SK-N-SH (cell line): Measurements from ENCODE around the gene DECR2. TPM values are rescaled to one million over a fixed set of nuclear protein-coding genes. Genes with fewer than 3 reads are reported as not detected.

ENCODE experiments used
- CTCF ChIA-PET: fragments of 300-600, 350-600 bp; formaldehyde crosslinking; extraction: SDS; loops from one replicate; lab custom pipeline; 2021; lab: Yijun Ruan, JAX
- POLR2A ChIA-PET: fragments of 350-600 bp; sonication (Branson Sonifier 250); formaldehyde crosslinking; extraction: SDS; loops from one replicate; lab custom pipeline; 2020; ENCODE audit warnings: antibody characterized with exemption, inconsistent platforms; lab: Yijun Ruan, JAX
- DNase-seq: peaks from one replicate; pipeline ENCODE4 v3.0.0; 2012
- H2AFZ ChIP-seq: fragments of 200-600 bp; sonication (generic); 2 replicates; pipeline ENCODE4 v1.8.1; 2016; ENCODE audit warnings: antibody characterized with exemption, mild to moderate bottlenecking, low read depth
- H3F3A ChIP-seq: fragments of 200-600 bp; sonication (generic); replicated peaks from 2 replicates; pipeline ENCODE3; 2016; ENCODE audit warnings: antibody characterized with exemption, mild to moderate bottlenecking; ENCODE audit not compliant: insufficient read depth
- H3K27ac ChIP-seq, 2 experiments: fragments of 200-500 bp in 1 of 2; fragments of 200-600 bp in 1 of 2; sonication (Bioruptor generic) in 1 of 2; sonication (generic), shearing (Covaris generic) in 1 of 2; 2 replicates each; pipeline versions ENCODE4 v1.5.1 to v1.6.1; 2014 to 2016; ENCODE audit warnings: low read depth in 2 of 2, inconsistent platforms in 1 of 2, low read length in 1 of 2, mild to moderate bottlenecking in 1 of 2, mixed read lengths in 1 of 2
- H3K27me3 ChIP-seq: fragments of 200-600 bp; sonication (generic), shearing (Covaris generic); 2 replicates; pipeline ENCODE4 v1.6.1; 2016; ENCODE audit warnings: mixed run types; ENCODE audit not compliant: insufficient read depth
- H3K36me3 ChIP-seq, 2 experiments: fragments of 200-500 bp in 1 of 2; fragments of 200-600 bp in 1 of 2; sonication (Bioruptor generic) in 1 of 2; sonication (generic) in 1 of 2; replicated peaks in 1 of 2; 2 replicates each; pipeline versions ENCODE3 to v1.5.1; 2014 to 2016; ENCODE audit warnings: low read length in 1 of 2, mild to moderate bottlenecking in 1 of 2; ENCODE audit not compliant: insufficient read depth in 2 of 2, control insufficient read depth in 1 of 2
- H3K4me1 ChIP-seq, 2 experiments: fragments of 200-500 bp in 1 of 2; fragments of 200-600 bp in 1 of 2; sonication (Bioruptor generic) in 1 of 2; sonication (generic), shearing (Covaris generic) in 1 of 2; 2 replicates each; pipeline versions ENCODE4 v1.5.1 to v1.6.1; 2014 to 2016; ENCODE audit warnings: low read depth in 1 of 2, low read length in 1 of 2, mixed run types in 1 of 2; ENCODE audit not compliant: insufficient read depth in 2 of 2, control insufficient read depth in 1 of 2
- H3K4me2 ChIP-seq: fragments of 200-600 bp; sonication (generic), shearing (Covaris generic); 2 replicates; pipeline ENCODE4 v1.6.1; 2017; ENCODE audit warnings: mixed run types
- H3K4me3 ChIP-seq, 2 experiments: fragments of 200-500 bp in 1 of 2; fragments of 200-600 bp in 1 of 2; sonication (Bioruptor generic) in 1 of 2; sonication (generic), shearing (Covaris generic) in 1 of 2; 2 replicates each; pipeline versions ENCODE4 v1.5.1 to v1.8.1; 2014 to 2016; ENCODE audit warnings: low read depth in 2 of 2, inconsistent platforms in 1 of 2, low read length in 1 of 2, mild to moderate bottlenecking in 1 of 2, mixed read lengths in 1 of 2, moderate library complexity in 1 of 2
- H3K79me2 ChIP-seq: fragments of 200-600 bp; sonication (generic); 2 replicates; pipeline ENCODE4 v1.8.1; 2017; ENCODE audit warnings: mild to moderate bottlenecking; ENCODE audit not compliant: insufficient read depth
- H3K9ac ChIP-seq: fragments of 200-600 bp; sonication (generic); 2 replicates; pipeline ENCODE4 v1.6.1; 2017; ENCODE audit warnings: mixed run types
- H3K9me2 ChIP-seq: fragments of 200-600 bp; sonication (generic); 2 replicates; pipeline ENCODE4 v1.6.1; 2017; ENCODE audit warnings: mixed run types
- H3K9me3 ChIP-seq: fragments of 200-600 bp; sonication (generic); 2 replicates; pipeline ENCODE4 v1.6.1; 2017; ENCODE audit warnings: mixed run types, mild to moderate bottlenecking, moderate library complexity
- H4K20me1 ChIP-seq: fragments of 200-600 bp; sonication (generic); 2 replicates; pipeline ENCODE4 v1.6.1; 2017; ENCODE audit warnings: mild to moderate bottlenecking, mixed run types; ENCODE audit not compliant: insufficient read depth
- CHD2 ChIP-seq: fragments of 150-350 bp; IDR thresholded peaks from 2 replicates; pipeline ENCODE4 v1.6.1; 2018; ENCODE audit warnings: low read length; ENCODE audit not compliant: partially characterized antibody
- CTCF ChIP-seq: fragments of 200-600 bp; sonication (generic); IDR thresholded peaks from 2 replicates; pipeline ENCODE4 v1.6.1; 2017; ENCODE audit warnings: antibody characterized with exemption, mild to moderate bottlenecking, moderate library complexity
- EZH2phosphoT487 ChIP-seq: fragments of 200-600 bp; sonication (generic); IDR thresholded peaks from 2 replicates; pipeline ENCODE4 v1.6.1; 2017; ENCODE audit warnings: low read depth, mixed run types, mild to moderate bottlenecking, antibody characterized with exemption, moderate library complexity, borderline replicate concordance
- FOXJ3 ChIP-seq: sonication (generic); formaldehyde crosslinking; IDR thresholded peaks from 2 replicates; pipeline ENCODE4 v1.5.1; 2020; ENCODE audit warnings: mild to moderate bottlenecking, missing genetic modification reagents
- NFIC ChIP-seq: IDR thresholded peaks from 2 replicates; pipeline ENCODE4 v1.4.0; 2012; ENCODE audit warnings: borderline replicate concordance
- RCOR1 ChIP-seq: fragments of 150-350 bp; IDR thresholded peaks from 2 replicates; pipeline ENCODE4 v1.6.1; 2017; ENCODE audit warnings: antibody characterized with exemption, low read length
- REST ChIP-seq: IDR thresholded peaks from 2 replicates; pipeline ENCODE4 v1.6.1; 2012; ENCODE audit warnings: mild to moderate bottlenecking, low read depth, low read length, moderate library complexity
- SMC3 ChIP-seq: IDR thresholded peaks from 2 replicates; pipeline ENCODE4 v1.6.1; 2012; ENCODE audit warnings: low read depth, low read length, improper control_type of control experiment
- TAF1 ChIP-seq: IDR thresholded peaks from 2 replicates; pipeline ENCODE4 v1.6.1; 2012; ENCODE audit warnings: low read depth, mild to moderate bottlenecking, low read length, moderate library complexity, borderline replicate concordance
- TEAD4 ChIP-seq: IDR thresholded peaks from 2 replicates; pipeline ENCODE4 v1.4.0; 2012; ENCODE audit warnings: mild to moderate bottlenecking, borderline replicate concordance; ENCODE audit not compliant: insufficient read depth
- WGBS: methylation state at CpG from one replicate; pipeline ENCODE4 v1.1.6; 2017; ENCODE audit warnings: low lambda C conversion rate; 5-methylcytosine and 5-hydroxymethylcytosine counted together
- polyA plus RNA-seq, 3 experiments: library from polyadenylated mRNA; depleted of rRNA; stranded (reverse); fragments of >200 nt; gene quantifications; 2 replicates each; pipeline ENCODE4 v1.2.3, GENCODE V29; 2012
- TF ChIP-seq, protein P1 (sequence below): IDR thresholded peaks from 2 replicates; pipeline ENCODE4; 2012
- TF ChIP-seq, protein P2 (sequence below): IDR thresholded peaks from 2 replicates; pipeline ENCODE4 v1.4.0; 2012; ENCODE audit warnings: low read depth, borderline replicate concordance

Gene DECR2
- polyA plus RNA-seq, 1 of the 3 experiments (the other 2 are of a cell fraction): 53.0 TPM

- 80% methylated on average over 19 of the region's 30 CpGs for WGBS
- Histone ChIP-seq H4K20me1 (no peaks in the 10 kb centered on the region), H3K9ac (no peak overlapping the region), H3K9me2 (no peaks in the 10 kb centered on the region), H2AFZ (no peak overlapping the region), H3K27ac (no peak overlapping the region), H3K4me3 (no peak overlapping the region), H3K4me2 (no peak overlapping the region), H3K4me1 (peaks cover 0 to 18% of the 10 kb centered on the region in 2 experiments; a peak in 1 of 4 replicates), H3F3A (peaks cover 5% of the 10 kb centered on the region), H3K27me3 (no peaks in the 10 kb centered on the region), H3K9me3 (no peaks in the 10 kb centered on the region), H3K36me3 (no peaks in the 10 kb centered on the region), H3K79me2 (no peaks in the 10 kb centered on the region)
- POLR2A ChIA-PET: interaction anchor here (1.0 kb wide), 1 partner anchor 8 kb away, joined by 3 read pairs; the partner anchor contains the start of gene AXIN1
- CTCF ChIA-PET: interaction anchor here (0.7 to 4.8 kb wide), 31 partner anchors 9 to 297 kb away, joined by 3 to 74 read pairs (median 7); partner anchors contain the start of genes ARHGDIG, AXIN1, FAM234A and HBM
- TF ChIP-seq, protein P1, sequence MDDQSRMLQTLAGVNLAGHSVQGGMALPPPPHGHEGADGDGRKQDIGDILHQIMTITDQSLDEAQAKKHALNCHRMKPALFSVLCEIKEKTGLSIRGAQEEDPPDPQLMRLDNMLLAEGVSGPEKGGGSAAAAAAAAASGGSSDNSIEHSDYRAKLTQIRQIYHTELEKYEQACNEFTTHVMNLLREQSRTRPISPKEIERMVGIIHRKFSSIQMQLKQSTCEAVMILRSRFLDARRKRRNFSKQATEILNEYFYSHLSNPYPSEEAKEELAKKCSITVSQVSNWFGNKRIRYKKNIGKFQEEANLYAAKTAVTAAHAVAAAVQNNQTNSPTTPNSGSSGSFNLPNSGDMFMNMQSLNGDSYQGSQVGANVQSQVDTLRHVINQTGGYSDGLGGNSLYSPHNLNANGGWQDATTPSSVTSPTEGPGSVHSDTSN: no peak
- no peak for TF ChIP-seq CHD2
- TF ChIP-seq CTCF: no peak
- no peak for TF ChIP-seq NFIC
- no peak for TF ChIP-seq TAF1
- no peak for TF ChIP-seq REST
- TF ChIP-seq EZH2phosphoT487: no peak
- TF ChIP-seq TEAD4: no peak
- TF ChIP-seq RCOR1: no peak
- TF ChIP-seq, protein P2, sequence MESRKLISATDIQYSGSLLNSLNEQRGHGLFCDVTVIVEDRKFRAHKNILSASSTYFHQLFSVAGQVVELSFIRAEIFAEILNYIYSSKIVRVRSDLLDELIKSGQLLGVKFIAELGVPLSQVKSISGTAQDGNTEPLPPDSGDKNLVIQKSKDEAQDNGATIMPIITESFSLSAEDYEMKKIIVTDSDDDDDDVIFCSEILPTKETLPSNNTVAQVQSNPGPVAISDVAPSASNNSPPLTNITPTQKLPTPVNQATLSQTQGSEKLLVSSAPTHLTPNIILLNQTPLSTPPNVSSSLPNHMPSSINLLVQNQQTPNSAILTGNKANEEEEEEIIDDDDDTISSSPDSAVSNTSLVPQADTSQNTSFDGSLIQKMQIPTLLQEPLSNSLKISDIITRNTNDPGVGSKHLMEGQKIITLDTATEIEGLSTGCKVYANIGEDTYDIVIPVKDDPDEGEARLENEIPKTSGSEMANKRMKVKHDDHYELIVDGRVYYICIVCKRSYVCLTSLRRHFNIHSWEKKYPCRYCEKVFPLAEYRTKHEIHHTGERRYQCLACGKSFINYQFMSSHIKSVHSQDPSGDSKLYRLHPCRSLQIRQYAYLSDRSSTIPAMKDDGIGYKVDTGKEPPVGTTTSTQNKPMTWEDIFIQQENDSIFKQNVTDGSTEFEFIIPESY: no peak
- TF ChIP-seq SMC3: no peak
- TF ChIP-seq FOXJ3 (CRISPR knock-in tag): no peak
- DNase-seq: no peak
Observed at GRCh38 chr16:361341-361871, 40.3 kb upstream of the DECR2 start.
